ENCODE measurements around the gene MYH8. TPM values are rescaled to one million over a fixed set of nuclear protein-coding genes. Genes with fewer than 3 reads are reported as not detected.

MYH8 gene
- total and polyA plus RNA-seq, 2 of the 13 experiments (the other 11 are each of a cell fraction or from before 2014, with no cell fraction given): not detected

DNA sequence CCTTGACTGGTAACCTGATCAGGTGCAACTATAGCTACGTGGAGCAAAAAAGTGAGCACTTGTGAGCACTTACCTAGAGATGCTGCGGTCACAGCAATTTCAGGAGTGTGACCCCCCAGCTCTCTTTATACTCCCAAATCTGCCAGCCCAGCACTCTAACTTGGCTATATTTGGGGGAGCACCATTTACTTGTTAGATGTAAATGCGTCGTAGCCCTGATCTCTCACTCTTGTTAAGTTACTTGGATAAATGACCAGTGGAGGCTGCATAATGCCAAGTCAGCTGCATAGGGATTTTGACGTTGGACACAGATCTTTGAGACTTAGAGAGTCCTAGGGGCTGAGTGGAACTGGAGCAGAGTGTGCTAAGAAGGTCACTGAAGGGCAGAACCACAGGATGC lies 48.8 kb downstream of the MYH8 start, which contains the start of gene MYH13:
Gene MYH13 (minus strand): TSS at position 101 of the 400 bp plus-strand sequence. CDS start 8,476 bp downstream, outside the sequence.
- no peak within 1 kb of the TSS for H3K27ac ChIP-seq (ENCODE audit: extremely low read length, insufficient read depth, low read length)
- TF ChIP-seq HNRNPUL1 (IDR thresholded peaks at IDR 0.05; ENCODE audit: low read depth, low read length) (no peak), MAFK (conservative IDR thresholded peaks at IDR 0.05 in 1 of 2, IDR thresholded peaks at IDR 0.05 in 1 of 2; ENCODE audit: low read length in 2 of 2) (peak in 1 of 2 experiments; percentile 37; a peak in 1 of 4 replicates), MAFF (IDR thresholded peaks at IDR 0.05; ENCODE audit: low read depth, low read length) (0 out of 2 replicates have a peak, but pooled peaks have one; percentile 20)
- no peaks in the 10 kb centered on the region for H3K36me3 ChIP-seq (replicated peaks in 1 of 2; ENCODE audit: control insufficient read depth in 1 of 2, insufficient read depth in 2 of 2, low read length in 2 of 2)
- no peaks in the 10 kb centered on the region for H3K9me3 ChIP-seq (ENCODE audit: low read length)
- DNase-seq (ENCODE audit: low spot score): no peak
- FAIRE-seq: no peak
- H3K4me3 ChIP-seq (replicated peaks in 1 of 3; ENCODE audit: insufficient read depth in 1 of 3, low read depth in 2 of 3, low read length in 3 of 3): no peak within 1 kb of the TSS
- H3K4me1 ChIP-seq (ENCODE audit: insufficient read depth, low read length): no peaks in the 10 kb centered on the region
- no peaks in the 10 kb centered on the region for H4K20me1 ChIP-seq (ENCODE audit: insufficient read depth, low read length)
- H3K9ac ChIP-seq (ENCODE audit: insufficient read depth, low read depth, low read length): no peak within 1 kb of the TSS
- in situ Hi-C loops (cut with HindIII; ENCODE audit: extremely low pct_ligation_motif_present, low pct_unique_long_range_greater_than_20kb) (no loop called here), intact Hi-C loops (cut with micrococcal nuclease; ENCODE audit: unreplicated experiment) (no loop called here)
- BruUV-seq (replicated peaks): no TSS peak
- WGBS (ENCODE audit: low lambda C conversion rate): 9% methylated on average over 5 of the region's 5 CpGs
- no peaks in the 10 kb centered on the region for H3K27me3 ChIP-seq (ENCODE audit: control insufficient read depth in 1 of 2, insufficient read depth in 2 of 2, low read length in 2 of 2)
- H2AFZ ChIP-seq (ENCODE audit: low read length): no peak within 1 kb of the TSS
- ATAC-seq: no peak
- ChIA-PET POLR2A (no interaction called here), CTCF (ENCODE audit: low intra/inter-chr PET ratio, low total read pairs) (no interaction called here)
- H3K79me2 ChIP-seq (ENCODE audit: insufficient read depth, low read length): no peaks in the 10 kb centered on the region
- H3K4me2 ChIP-seq (ENCODE audit: low read depth, low read length): no peak within 1 kb of the TSS

- DNase-seq (ENCODE audit: low spot score): no peak
- ChIA-PET CTCF (ENCODE audit: low intra/inter-chr PET ratio, low total read pairs) (no interaction called here), POLR2A (no interaction called here)
- in situ Hi-C loops (cut with HindIII; ENCODE audit: extremely low pct_ligation_motif_present, low pct_unique_long_range_greater_than_20kb): no loop called here
- Histone ChIP-seq H3K4me1 (ENCODE audit: insufficient read depth, low read length) (no peaks in the 10 kb centered on the region), H3K4me3 (replicated peaks in 1 of 3; ENCODE audit: insufficient read depth in 1 of 3, low read depth in 2 of 3, low read length in 3 of 3) (no peak overlapping the region), H2AFZ (ENCODE audit: low read length) (no peak overlapping the region), H3K27me3 (ENCODE audit: control insufficient read depth in 1 of 2, insufficient read depth in 2 of 2, low read length in 2 of 2) (no peaks in the 10 kb centered on the region), H3K9ac (ENCODE audit: insufficient read depth, low read depth, low read length) (no peak overlapping the region), H3K27ac (ENCODE audit: extremely low read length, insufficient read depth, low read length) (no peak overlapping the region), H4K20me1 (ENCODE audit: insufficient read depth, low read length) (no peaks in the 10 kb centered on the region), H3K9me3 (ENCODE audit: low read length) (no peaks in the 10 kb centered on the region), H3K79me2 (ENCODE audit: insufficient read depth, low read length) (no peaks in the 10 kb centered on the region), H3K4me2 (ENCODE audit: low read depth, low read length) (no peak overlapping the region), H3K36me3 (replicated peaks in 1 of 2; ENCODE audit: control insufficient read depth in 1 of 2, insufficient read depth in 2 of 2, low read length in 2 of 2) (no peaks in the 10 kb centered on the region)
- intact Hi-C loops (cut with micrococcal nuclease; ENCODE audit: unreplicated experiment): no loop called here
- no TSS peak for BruUV-seq (replicated peaks)
- 21% methylated on average over 7 of the region's 7 CpGs for WGBS (ENCODE audit: low lambda C conversion rate)
- no peak for ATAC-seq
- no peak for FAIRE-seq
- no peak for TF ChIP-seq HNF4A (CRISPR knock-in tag; IDR thresholded peaks at IDR 0.05)
- no peak for TF ChIP-seq RERE (CRISPR knock-in tag; IDR thresholded peaks at IDR 0.05; ENCODE audit: low read depth)
- TF ChIP-seq PRPF4 (IDR thresholded peaks at IDR 0.05; ENCODE audit: low read depth, low read length, poor library complexity, severe bottlenecking): no peak
- no peak for TF ChIP-seq TERF1 (CRISPR knock-in tag; IDR thresholded peaks at IDR 0.05)
- no peak for TF ChIP-seq ZFY (CRISPR knock-in tag; IDR thresholded peaks at IDR 0.05)
- no peak for TF ChIP-seq ZNF33B (CRISPR knock-in tag; IDR thresholded peaks at IDR 0.05)
- TF ChIP-seq, protein P1, sequence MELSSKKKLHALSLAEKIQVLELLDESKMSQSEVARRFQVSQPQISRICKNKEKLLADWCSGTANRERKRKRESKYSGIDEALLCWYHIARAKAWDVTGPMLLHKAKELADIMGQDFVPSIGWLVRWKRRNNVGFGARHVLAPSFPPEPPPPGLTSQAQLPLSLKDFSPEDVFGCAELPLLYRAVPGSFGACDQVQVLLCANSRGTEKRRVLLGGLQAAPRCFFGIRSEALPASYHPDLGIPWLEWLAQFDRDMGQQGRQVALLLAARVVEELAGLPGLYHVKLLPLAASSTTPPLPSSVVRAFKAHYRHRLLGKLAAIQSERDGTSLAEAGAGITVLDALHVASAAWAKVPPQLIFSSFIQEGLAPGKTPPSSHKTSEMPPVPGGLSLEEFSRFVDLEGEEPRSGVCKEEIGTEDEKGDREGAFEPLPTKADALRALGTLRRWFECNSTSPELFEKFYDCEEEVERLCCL (CRISPR knock-in tag; IDR thresholded peaks at IDR 0.05; ENCODE audit: borderline replicate concordance): no peak
Measured at GRCh38 chr17:10370016-10370608, 51.6 kb downstream of the MYH8 start.

All from HepG2 (cell line).